Large intestine (tissue), 3 donors: ENCODE results near the gene FLAD1. TPM values are rescaled to one million over a fixed set of nuclear protein-coding genes. Genes with fewer than 3 reads are reported as not detected.

Experiments used
- DNase-seq, 2 donors: peaks; one replicate each; pipeline versions ENCODE4 v3.0.0 to v3.0.0-alpha.2; 2013
- H3K27ac ChIP-seq: one replicate; pipeline ENCODE4 v1.5.1; 2013; ENCODE audit warnings: low read length
- H3K27me3 ChIP-seq: 2 replicates; pipeline ENCODE4 v1.6.1; 2013; ENCODE audit warnings: low read length; ENCODE audit not compliant: control insufficient read depth, insufficient read depth
- H3K36me3 ChIP-seq: 2 replicates; pipeline ENCODE4 v1.6.1; 2013; ENCODE audit warnings: low read length; ENCODE audit not compliant: control insufficient read depth, insufficient read depth
- H3K4me1 ChIP-seq: one replicate; pipeline ENCODE4 v1.6.1; 2013; ENCODE audit warnings: low read length; ENCODE audit not compliant: control insufficient read depth, insufficient read depth
- H3K4me3 ChIP-seq: one replicate; pipeline ENCODE4 v1.5.1; 2013; ENCODE audit warnings: low read length
- H3K9me3 ChIP-seq: one replicate; pipeline ENCODE4 v1.6.1; 2013; ENCODE audit warnings: mild to moderate bottlenecking, low read depth, low read length, moderate library complexity; ENCODE audit not compliant: control insufficient read depth
- WGBS: methylation state at CpG from one replicate; pipeline ENCODE4 v1.1.5; 2013; ENCODE audit warnings: low lambda C conversion rate; ENCODE audit not compliant: insufficient coverage; 5-methylcytosine and 5-hydroxymethylcytosine counted together
- polyA plus RNA-seq: library from polyadenylated mRNA; unstranded; fragments of 120-200 nt; gene quantifications from one replicate; pipeline ENCODE4 v1.2.1, GENCODE V29; 2013

The FLAD1 gene
- polyA plus RNA-seq, 1 donor: 28.0 TPM

- H3K4me1 ChIP-seq: peaks cover 26% of the 10 kb centered on the region
- no peaks in the 10 kb centered on the region for H3K27me3 ChIP-seq
- 97% methylated on average over 5 of the region's 11 CpGs for WGBS
- peaks cover 23% of the 10 kb centered on the region for H3K36me3 ChIP-seq
- DNase-seq: no peak
- no peak overlapping the region for H3K27ac ChIP-seq
- no peak overlapping the region for H3K4me3 ChIP-seq
- no peaks in the 10 kb centered on the region for H3K9me3 ChIP-seq
These were observed 36.5 kb downstream of the FLAD1 start for GRCh38 chr1:155019377-155020245.

- Histone ChIP-seq H3K4me3 (no peak overlapping the region), H3K27me3 (no peaks in the 10 kb centered on the region), H3K27ac (no peak overlapping the region), H3K36me3 (no peaks in the 10 kb centered on the region), H3K9me3 (no peaks in the 10 kb centered on the region), H3K4me1 (peaks cover 16% of the 10 kb centered on the region)
- 100% methylated on average over 3 of the region's 8 CpGs for WGBS
- DNase-seq: no peak
These were observed 39.2 kb downstream of the FLAD1 start for GRCh38 chr1:155022136-155022926.

GRCh38 chr1:155022927-155023236, 39.7 kb downstream of the FLAD1 start:
- H3K4me1 ChIP-seq: peaks cover 12% of the 10 kb centered on the region
- DNase-seq: no peak
- no peaks in the 10 kb centered on the region for H3K36me3 ChIP-seq
- no peak overlapping the region for H3K4me3 ChIP-seq
- no peaks in the 10 kb centered on the region for H3K9me3 ChIP-seq
- H3K27me3 ChIP-seq: no peaks in the 10 kb centered on the region
- no peak overlapping the region for H3K27ac ChIP-seq
- WGBS: no CpG with 5 or more reads among the region's 4 CpGs

- Histone ChIP-seq H3K4me3 (no peak overlapping the region), H3K36me3 (no peaks in the 10 kb centered on the region), H3K9me3 (no peaks in the 10 kb centered on the region), H3K4me1 (peaks cover 6% of the 10 kb centered on the region), H3K27ac (no peak overlapping the region), H3K27me3 (no peaks in the 10 kb centered on the region)
- WGBS: 64% methylated on average over 2 of the region's 5 CpGs
- DNase-seq: no peak
These were observed 40.5 kb downstream of the FLAD1 start for GRCh38 chr1:155023627-155024026.

- Histone ChIP-seq H3K36me3 (no peaks in the 10 kb centered on the region), H3K27me3 (no peaks in the 10 kb centered on the region), H3K27ac (no peak overlapping the region), H3K9me3 (no peaks in the 10 kb centered on the region), H3K4me1 (no peaks in the 10 kb centered on the region), H3K4me3 (no peak overlapping the region)
- 100% methylated on average over 1 of the region's 9 CpGs for WGBS
- DNase-seq: no peak
These were observed 41.2 kb downstream of the FLAD1 start for GRCh38 chr1:155024315-155024714.

- no peaks in the 10 kb centered on the region for H3K36me3 ChIP-seq
- no peak overlapping the region for H3K27ac ChIP-seq
- no peaks in the 10 kb centered on the region for H3K9me3 ChIP-seq
- no peak for DNase-seq
- no peak overlapping the region for H3K4me3 ChIP-seq
- no peaks in the 10 kb centered on the region for H3K27me3 ChIP-seq
- no peaks in the 10 kb centered on the region for H3K4me1 ChIP-seq
- no CpG with 5 or more reads among the region's 9 CpGs for WGBS
These were observed 43.0 kb downstream of the FLAD1 start for GRCh38 chr1:155026154-155026553.

- no CpG with 5 or more reads among the region's 6 CpGs for WGBS
- H3K4me1 ChIP-seq: no peaks in the 10 kb centered on the region
- no peaks in the 10 kb centered on the region for H3K36me3 ChIP-seq
- no peak overlapping the region for H3K4me3 ChIP-seq
- H3K9me3 ChIP-seq: no peaks in the 10 kb centered on the region
- H3K27me3 ChIP-seq: no peaks in the 10 kb centered on the region
- DNase-seq: no peak
- H3K27ac ChIP-seq: no peak overlapping the region
These were observed 43.4 kb downstream of the FLAD1 start for GRCh38 chr1:155026588-155026987.

- no peaks in the 10 kb centered on the region for H3K36me3 ChIP-seq
- DNase-seq: no peak
- no peaks in the 10 kb centered on the region for H3K4me1 ChIP-seq
- H3K27me3 ChIP-seq: no peaks in the 10 kb centered on the region
- no peaks in the 10 kb centered on the region for H3K9me3 ChIP-seq
- H3K4me3 ChIP-seq: no peak overlapping the region
- no CpG with 5 or more reads among the region's 16 CpGs for WGBS
- no peak overlapping the region for H3K27ac ChIP-seq
These were observed 46.5 kb downstream of the FLAD1 start for GRCh38 chr1:155029513-155030242.

- no CpG with 5 or more reads among the region's 15 CpGs for WGBS
- no peak for DNase-seq
- no peaks in the 10 kb centered on the region for H3K9me3 ChIP-seq
- no peaks in the 10 kb centered on the region for H3K36me3 ChIP-seq
- no peaks in the 10 kb centered on the region for H3K4me1 ChIP-seq
- no peak overlapping the region for H3K27ac ChIP-seq
- no peaks in the 10 kb centered on the region for H3K27me3 ChIP-seq
- no peak overlapping the region for H3K4me3 ChIP-seq
These were observed 47.2 kb downstream of the FLAD1 start for GRCh38 chr1:155030243-155030795.

GRCh38 chr1:155030899-155031298, 47.8 kb downstream of the FLAD1 start:
- no CpG with 5 or more reads among the region's 11 CpGs for WGBS
- Histone ChIP-seq H3K9me3 (no peaks in the 10 kb centered on the region), H3K36me3 (no peaks in the 10 kb centered on the region), H3K27ac (no peak overlapping the region), H3K4me1 (no peaks in the 10 kb centered on the region), H3K27me3 (no peaks in the 10 kb centered on the region), H3K4me3 (no peak overlapping the region)
- DNase-seq: no peak
